ENCODE measurements around the gene DNAH17.

Gene DNAH17

DNA sequence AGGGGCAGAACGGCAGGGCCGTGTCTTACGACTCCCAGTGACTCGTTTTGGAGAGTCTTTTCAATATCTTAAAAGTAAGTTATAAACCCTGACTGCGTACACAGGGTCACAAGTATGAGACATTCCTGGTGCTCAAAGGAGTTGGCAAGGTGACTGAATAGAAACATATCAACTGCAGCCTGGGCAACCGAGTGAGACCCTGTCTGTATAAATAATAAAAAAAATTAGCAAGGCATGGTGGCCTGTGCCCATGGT lies 115.5 kb downstream of the DNAH17 start:
- H3K4me3 ChIP-seq (replicated peaks; ENCODE audit: low read depth, low read length), result no peak overlapping the region
- TF ChIP-seq, protein P1, sequence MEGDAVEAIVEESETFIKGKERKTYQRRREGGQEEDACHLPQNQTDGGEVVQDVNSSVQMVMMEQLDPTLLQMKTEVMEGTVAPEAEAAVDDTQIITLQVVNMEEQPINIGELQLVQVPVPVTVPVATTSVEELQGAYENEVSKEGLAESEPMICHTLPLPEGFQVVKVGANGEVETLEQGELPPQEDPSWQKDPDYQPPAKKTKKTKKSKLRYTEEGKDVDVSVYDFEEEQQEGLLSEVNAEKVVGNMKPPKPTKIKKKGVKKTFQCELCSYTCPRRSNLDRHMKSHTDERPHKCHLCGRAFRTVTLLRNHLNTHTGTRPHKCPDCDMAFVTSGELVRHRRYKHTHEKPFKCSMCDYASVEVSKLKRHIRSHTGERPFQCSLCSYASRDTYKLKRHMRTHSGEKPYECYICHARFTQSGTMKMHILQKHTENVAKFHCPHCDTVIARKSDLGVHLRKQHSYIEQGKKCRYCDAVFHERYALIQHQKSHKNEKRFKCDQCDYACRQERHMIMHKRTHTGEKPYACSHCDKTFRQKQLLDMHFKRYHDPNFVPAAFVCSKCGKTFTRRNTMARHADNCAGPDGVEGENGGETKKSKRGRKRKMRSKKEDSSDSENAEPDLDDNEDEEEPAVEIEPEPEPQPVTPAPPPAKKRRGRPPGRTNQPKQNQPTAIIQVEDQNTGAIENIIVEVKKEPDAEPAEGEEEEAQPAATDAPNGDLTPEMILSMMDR (IDR thresholded peaks at IDR 0.05; ENCODE audit: low read length, missing control alignments), result no peak
- DNase-seq (ENCODE audit: low read depth), result no peak

DNA sequence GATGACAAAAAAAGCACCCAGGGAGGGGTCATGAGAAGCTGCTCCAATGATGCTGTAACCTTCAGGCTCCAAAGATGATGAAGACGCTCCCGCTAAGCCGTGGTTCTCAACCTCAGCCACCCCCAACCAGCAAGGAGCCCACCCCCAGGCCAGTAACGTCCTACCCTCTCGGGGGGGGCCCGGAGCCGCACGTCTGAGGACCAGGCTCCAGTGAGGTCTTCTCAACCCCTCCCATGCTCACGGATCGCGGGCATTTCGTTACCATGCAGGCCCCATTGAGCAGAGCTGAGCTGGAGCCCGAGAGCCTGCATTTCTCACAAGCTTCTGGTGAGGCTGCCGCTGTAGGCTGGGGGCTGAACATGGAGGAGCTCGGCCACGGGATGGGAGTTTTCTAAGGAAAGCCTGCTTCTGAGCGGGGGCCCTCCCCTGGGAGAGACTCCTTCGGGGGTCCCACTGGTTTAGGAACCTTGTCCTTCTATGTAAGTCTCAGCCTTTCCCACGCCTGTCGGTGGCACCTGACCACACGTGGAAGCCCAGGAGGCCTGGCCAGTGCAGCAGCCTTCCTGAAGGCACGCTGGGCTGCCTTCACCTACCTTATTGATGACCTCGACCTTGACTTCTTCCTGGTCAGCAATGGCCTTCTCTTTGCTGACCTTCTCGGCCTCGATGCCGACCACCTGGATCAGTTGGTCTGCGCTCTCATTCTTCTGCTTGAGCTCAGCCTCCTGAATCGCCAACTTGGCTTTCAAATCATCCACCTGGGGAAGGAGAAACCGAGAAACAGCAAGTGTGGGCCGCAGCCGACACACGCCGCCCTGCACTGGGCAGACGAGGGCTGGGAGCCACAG lies 116.0 kb downstream of the DNAH17 start:
- DNase-seq (ENCODE audit: low read depth), result no peak
- H3K4me3 ChIP-seq (replicated peaks; ENCODE audit: low read depth, low read length), result no peak overlapping the region
- TF ChIP-seq, protein P1 (IDR thresholded peaks at IDR 0.05; ENCODE audit: low read length, missing control alignments), result no peak

DNA sequence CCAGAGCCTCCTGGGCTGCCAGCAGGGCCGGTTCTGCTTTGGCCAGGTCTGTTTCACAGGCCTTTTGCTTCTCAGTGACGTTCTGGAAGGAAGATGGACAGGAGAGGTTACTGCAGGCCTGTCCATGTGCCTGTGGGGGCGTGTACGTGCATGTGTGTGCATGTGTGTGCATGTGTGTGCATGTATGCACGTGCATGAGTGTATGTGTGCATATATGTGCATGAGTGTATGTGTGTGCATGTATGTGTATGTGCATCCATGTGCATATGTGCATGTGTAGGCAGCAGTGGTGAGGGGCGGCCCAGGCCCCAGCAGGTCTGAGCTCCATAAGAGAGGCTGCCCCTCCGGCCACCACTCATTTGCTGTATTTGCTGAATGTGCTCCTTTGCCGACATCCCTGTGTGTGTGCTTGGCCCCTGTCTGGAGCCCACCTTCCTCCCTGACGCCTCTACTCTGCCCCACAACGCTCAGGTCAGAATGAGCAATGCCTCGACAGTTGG lies 117.0 kb downstream of the DNAH17 start:
- H3K4me3 ChIP-seq (replicated peaks; ENCODE audit: low read depth, low read length), result no peak overlapping the region
- TF ChIP-seq, protein P1 (IDR thresholded peaks at IDR 0.05; ENCODE audit: low read length, missing control alignments), result no peak
- no peak for DNase-seq (ENCODE audit: low read depth)

GRCh38 chr17:78459696-78460095 lies 117.5 kb downstream of the DNAH17 start:
- no peak for DNase-seq (ENCODE audit: low read depth)
- no peak overlapping the region for H3K4me3 ChIP-seq (replicated peaks; ENCODE audit: low read depth, low read length)
- TF ChIP-seq, protein P1 (IDR thresholded peaks at IDR 0.05; ENCODE audit: low read length, missing control alignments), result no peak

DNA sequence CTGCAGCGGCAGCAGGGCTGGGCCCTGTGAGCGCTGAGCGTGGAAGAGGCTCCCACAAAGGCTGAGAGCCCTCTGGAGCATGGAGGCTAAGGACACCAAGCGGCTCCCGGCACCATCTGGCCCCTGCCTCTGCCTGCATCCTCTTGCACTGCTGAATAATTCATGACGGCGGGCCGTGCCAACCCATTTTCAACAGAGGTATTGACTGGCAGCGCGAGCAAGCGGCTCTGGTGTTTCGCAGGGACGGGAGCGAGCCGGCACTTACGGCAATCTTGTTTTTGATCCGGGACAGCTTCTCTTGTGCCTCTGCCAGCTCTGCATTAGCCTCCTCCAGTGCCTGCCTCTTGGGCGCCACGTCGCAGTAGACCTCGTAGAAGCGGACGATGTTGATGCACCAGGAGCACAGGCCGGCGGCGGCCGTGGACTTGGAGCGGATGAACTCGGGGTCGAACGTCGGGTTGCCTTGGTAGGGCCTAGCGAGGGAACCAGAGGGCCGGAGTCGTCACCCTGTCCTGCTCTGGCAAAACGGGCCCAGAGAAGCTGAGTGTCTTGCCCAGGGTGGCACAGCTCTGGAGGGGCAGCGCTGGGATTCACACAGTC lies 118.4 kb downstream of the DNAH17 start:
- H3K4me3 ChIP-seq (replicated peaks; ENCODE audit: low read depth, low read length), result no peak overlapping the region
- TF ChIP-seq, protein P1 (IDR thresholded peaks at IDR 0.05; ENCODE audit: low read length, missing control alignments), result no peak
- no peak for DNase-seq (ENCODE audit: low read depth)

GRCh38 chr17:78458091-78458490 lies 119.1 kb downstream of the DNAH17 start:
- DNase-seq (ENCODE audit: low read depth), result no peak
- TF ChIP-seq, protein P1 (IDR thresholded peaks at IDR 0.05; ENCODE audit: low read length, missing control alignments), result no peak
- H3K4me3 ChIP-seq (replicated peaks; ENCODE audit: low read depth, low read length), result no peak overlapping the region
